Left lung (tissue), 14 donors: ENCODE measurements around the gene PTPN11. TPM values are rescaled to one million over a fixed set of nuclear protein-coding genes. Genes with fewer than 3 reads are reported as not detected.

Experiments
- ATAC-seq: fragments of 200-7000 bp; cut with Tn5 transposase; one replicate; pipeline ENCODE4 v1.9.1; 2020; ENCODE audit warnings: moderate library complexity
- DNase-seq, 4 donors: peaks; one replicate each; pipeline ENCODE4 v3.0.0-alpha.2; 2013 to 2020
- H3K27ac ChIP-seq, 2 donors: fragments of 200-600 bp; sonication (generic) in 1 of 2; one replicate each; pipeline versions ENCODE4 v1.5.0 to v1.8.0; 2020 to 2021
- H3K27me3 ChIP-seq, 2 donors: fragments of 200-600 bp; sonication (generic) in 1 of 2; one replicate each; pipeline versions ENCODE4 v1.5.0 to v1.8.0; 2020 to 2021
- H3K36me3 ChIP-seq, 2 donors: fragments of 200-600 bp; sonication (generic) in 1 of 2; one replicate each; pipeline versions ENCODE4 v1.5.0 to v1.8.0; 2020 to 2021
- H3K4me1 ChIP-seq, 2 donors: fragments of 200-600 bp; one replicate each; pipeline ENCODE4 v1.8.0; 2021
- H3K4me3 ChIP-seq, 2 donors: fragments of 200-600 bp; sonication (generic) in 1 of 2; one replicate each; pipeline versions ENCODE4 v1.5.0 to v1.8.0; 2020 to 2021; ENCODE audit warnings: mild to moderate bottlenecking in 1 of 2
- H3K9me3 ChIP-seq, 2 donors: fragments of 200-600 bp; sonication (generic) in 1 of 2; one replicate each; pipeline versions ENCODE4 v1.5.0 to v1.8.0; 2020 to 2021
- intact Hi-C, 2 donors: fragments of 100-400 bp; cut with DNase I; formaldehyde crosslinking; loops; one replicate each; pipeline versions ENCODE4 v1.11.2 to v1.14.2; 2022
- long read RNA-seq, 12 donors: library from polyadenylated mRNA in 2 of 12; unstranded in 2 of 12; transcript quantifications; one replicate each; pipeline ENCODE4 v2.0.0 and lab custom pipeline, GENCODE V29; 2019 to 2026
- polyA plus RNA-seq, 6 donors: library from polyadenylated mRNA; unstranded; fragments of 120-200 nt; gene quantifications; one replicate each; pipeline ENCODE4 v1.2.1, GENCODE V29; 2013; ENCODE audit not compliant: insufficient read length in 6 of 6
- total RNA-seq, 2 donors: library from RNA; stranded (reverse); fragmentation: NEBNext Ultra II Directional; extraction: Animal tissue kit (Norgen Biotek cat#: 25700); gene quantifications; one replicate each; pipeline ENCODE4 v1.2.1, GENCODE V29; 2021
- TF ChIP-seq, protein P1 (sequence below), 2 donors: fragments of 200-600 bp; sonication (generic) in 1 of 2; IDR thresholded peaks; one replicate each; pipeline versions ENCODE4 v1.5.0 to v1.8.0; 2021; ENCODE audit warnings: antibody characterized with exemption in 2 of 2
- donor health status: DM: no; HTN: yes; CAD: no.
- donor health status: DM: no; HTN: no; CAD: no.

The PTPN11 gene
- total RNA-seq: 100 to 1,000 TPM; 100 to 118 TPM
- 10 to 100 TPM; 56.5 to 68.7 (median 63.6) TPM for polyA plus RNA-seq
- long read RNA-seq, donor 1, full-length matches to known transcripts: 7 of 35 reads
- long read RNA-seq, donor 1, partial matches to known transcripts: 28 of 35 reads
- long read RNA-seq, donor 1, other reads (novel, unspliced or antisense): 0 of 35 reads
- long read RNA-seq, donor 2, full-length matches to known transcripts: 3 of 3 reads
- long read RNA-seq, donor 2, partial matches to known transcripts: 0 of 3 reads
- long read RNA-seq, donor 2, other reads (novel, unspliced or antisense): 0 of 3 reads
- long read RNA-seq, donor 3, full-length matches to known transcripts: 6 of 32 reads
- long read RNA-seq, donor 3, partial matches to known transcripts: 26 of 32 reads
- long read RNA-seq, donor 3, other reads (novel, unspliced or antisense): 0 of 32 reads
- long read RNA-seq, donor 4, partial matches to known transcripts: 17 of 21 reads
- long read RNA-seq, donor 4, other reads (novel, unspliced or antisense): 4 of 21 reads
- long read RNA-seq, donor 5, full-length matches to known transcripts: 5 of 38 reads
- long read RNA-seq, donor 5, partial matches to known transcripts: 33 of 38 reads
- long read RNA-seq, donor 5, other reads (novel, unspliced or antisense): 0 of 38 reads
- long read RNA-seq, donor 6, full-length matches to known transcripts: 4 of 4 reads
- long read RNA-seq, donor 6, partial matches to known transcripts: 0 of 4 reads
- long read RNA-seq, donor 6, other reads (novel, unspliced or antisense): 0 of 4 reads
- long read RNA-seq, donor 7, full-length matches to known transcripts: 2 of 2 reads
- long read RNA-seq, donor 7, partial matches to known transcripts: 0 of 2 reads
- long read RNA-seq, donor 7, other reads (novel, unspliced or antisense): 0 of 2 reads
- long read RNA-seq, donor 8, full-length matches to known transcripts: 4 of 11 reads
- long read RNA-seq, donor 8, partial matches to known transcripts: 7 of 11 reads
- long read RNA-seq, donor 8, other reads (novel, unspliced or antisense): 0 of 11 reads
- long read RNA-seq, donor 9: 0 reads
- long read RNA-seq, donor 10, partial matches to known transcripts: 8 of 10 reads
- long read RNA-seq, donor 10, other reads (novel, unspliced or antisense): 2 of 10 reads
- long read RNA-seq, donor 11, full-length matches to known transcripts: 9 of 135 reads
- long read RNA-seq, donor 11, partial matches to known transcripts: 126 of 135 reads
- long read RNA-seq, donor 11, other reads (novel, unspliced or antisense): 0 of 135 reads
- long read RNA-seq, donor 12, full-length matches to known transcripts: 5 of 20 reads
- long read RNA-seq, donor 12, partial matches to known transcripts: 15 of 20 reads
- long read RNA-seq, donor 12, other reads (novel, unspliced or antisense): 0 of 20 reads

DNA sequence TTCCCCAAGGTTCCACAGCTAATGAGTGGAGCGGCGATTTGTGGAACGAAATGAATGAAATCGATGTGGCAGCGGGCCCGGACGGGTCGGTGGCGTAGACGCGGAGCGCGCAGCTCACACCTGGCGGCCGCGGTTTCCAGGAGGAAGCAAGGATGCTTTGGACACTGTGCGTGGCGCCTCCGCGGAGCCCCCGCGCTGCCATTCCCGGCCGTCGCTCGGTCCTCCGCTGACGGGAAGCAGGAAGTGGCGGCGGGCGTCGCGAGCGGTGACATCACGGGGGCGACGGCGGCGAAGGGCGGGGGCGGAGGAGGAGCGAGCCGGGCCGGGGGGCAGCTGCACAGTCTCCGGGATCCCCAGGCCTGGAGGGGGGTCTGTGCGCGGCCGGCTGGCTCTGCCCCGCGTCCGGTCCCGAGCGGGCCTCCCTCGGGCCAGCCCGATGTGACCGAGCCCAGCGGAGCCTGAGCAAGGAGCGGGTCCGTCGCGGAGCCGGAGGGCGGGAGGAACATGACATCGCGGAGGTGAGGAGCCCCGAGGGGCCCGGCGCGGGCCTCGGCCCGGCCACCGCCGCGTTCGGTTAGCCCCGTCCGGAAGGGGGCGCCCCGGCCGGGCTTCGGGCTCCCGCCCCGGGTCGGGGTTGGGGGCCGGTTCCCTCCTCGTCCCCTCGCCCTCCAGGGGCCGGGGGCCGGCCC is at the start of gene PTPN11:
Gene PTPN11, plus strand, starts transcription at position 340 of the 689 bp plus-strand sequence. Its CDS starts 165 bp downstream, at position 505.
- peaks cover 6 to 49% of the 10 kb centered on the region in 2 donors for H3K4me1 ChIP-seq
- peak within 1 kb of the TSS; percentile 86 to 95 for H3K4me3 ChIP-seq
- H3K9me3 ChIP-seq: no peaks in the 10 kb centered on the region
- no peaks in the 10 kb centered on the region for H3K27me3 ChIP-seq
- H3K27ac ChIP-seq: peak within 1 kb of the TSS; percentile 96 to 98
- TF ChIP-seq, protein P1, sequence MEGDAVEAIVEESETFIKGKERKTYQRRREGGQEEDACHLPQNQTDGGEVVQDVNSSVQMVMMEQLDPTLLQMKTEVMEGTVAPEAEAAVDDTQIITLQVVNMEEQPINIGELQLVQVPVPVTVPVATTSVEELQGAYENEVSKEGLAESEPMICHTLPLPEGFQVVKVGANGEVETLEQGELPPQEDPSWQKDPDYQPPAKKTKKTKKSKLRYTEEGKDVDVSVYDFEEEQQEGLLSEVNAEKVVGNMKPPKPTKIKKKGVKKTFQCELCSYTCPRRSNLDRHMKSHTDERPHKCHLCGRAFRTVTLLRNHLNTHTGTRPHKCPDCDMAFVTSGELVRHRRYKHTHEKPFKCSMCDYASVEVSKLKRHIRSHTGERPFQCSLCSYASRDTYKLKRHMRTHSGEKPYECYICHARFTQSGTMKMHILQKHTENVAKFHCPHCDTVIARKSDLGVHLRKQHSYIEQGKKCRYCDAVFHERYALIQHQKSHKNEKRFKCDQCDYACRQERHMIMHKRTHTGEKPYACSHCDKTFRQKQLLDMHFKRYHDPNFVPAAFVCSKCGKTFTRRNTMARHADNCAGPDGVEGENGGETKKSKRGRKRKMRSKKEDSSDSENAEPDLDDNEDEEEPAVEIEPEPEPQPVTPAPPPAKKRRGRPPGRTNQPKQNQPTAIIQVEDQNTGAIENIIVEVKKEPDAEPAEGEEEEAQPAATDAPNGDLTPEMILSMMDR (IDR thresholded peaks at IDR 0.05): peak; percentile 16 to 26
- DNase-seq (peak; percentile 85 to 98 (median 88)), ATAC-seq (peak; percentile 93)
- intact Hi-C loops: no loop called here
- no peaks in the 10 kb centered on the region for H3K36me3 ChIP-seq

DNA sequence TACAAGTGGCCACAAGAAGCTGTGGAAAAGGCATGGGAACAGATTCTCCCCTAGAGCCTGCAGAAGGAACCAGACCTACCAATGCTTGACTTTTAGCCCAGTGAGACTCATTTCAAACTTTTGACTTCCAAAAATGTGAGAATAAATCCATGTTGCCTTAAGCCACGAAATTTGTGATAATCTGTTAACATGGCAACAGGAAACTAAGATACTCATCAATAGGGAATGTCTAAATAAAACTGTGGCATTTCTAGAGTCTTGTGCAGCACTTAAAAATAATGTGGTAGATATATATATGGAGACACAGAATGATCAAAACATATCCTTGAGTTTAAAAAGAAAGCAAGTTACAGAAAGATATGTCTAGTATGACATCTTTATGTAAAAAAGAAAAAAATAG is 48.5 kb upstream of the PTPN11 start:
- no peak overlapping the region for H3K4me3 ChIP-seq
- TF ChIP-seq, protein P1 (IDR thresholded peaks at IDR 0.05): no peak
- H3K4me1 ChIP-seq: no peaks in the 10 kb centered on the region
- H3K36me3 ChIP-seq: no peaks in the 10 kb centered on the region
- no peaks in the 10 kb centered on the region for H3K9me3 ChIP-seq
- DNase-seq (no peak), ATAC-seq (no peak)
- no peak overlapping the region for H3K27ac ChIP-seq
- H3K27me3 ChIP-seq: no peaks in the 10 kb centered on the region
- intact Hi-C loops: no loop called here

DNA sequence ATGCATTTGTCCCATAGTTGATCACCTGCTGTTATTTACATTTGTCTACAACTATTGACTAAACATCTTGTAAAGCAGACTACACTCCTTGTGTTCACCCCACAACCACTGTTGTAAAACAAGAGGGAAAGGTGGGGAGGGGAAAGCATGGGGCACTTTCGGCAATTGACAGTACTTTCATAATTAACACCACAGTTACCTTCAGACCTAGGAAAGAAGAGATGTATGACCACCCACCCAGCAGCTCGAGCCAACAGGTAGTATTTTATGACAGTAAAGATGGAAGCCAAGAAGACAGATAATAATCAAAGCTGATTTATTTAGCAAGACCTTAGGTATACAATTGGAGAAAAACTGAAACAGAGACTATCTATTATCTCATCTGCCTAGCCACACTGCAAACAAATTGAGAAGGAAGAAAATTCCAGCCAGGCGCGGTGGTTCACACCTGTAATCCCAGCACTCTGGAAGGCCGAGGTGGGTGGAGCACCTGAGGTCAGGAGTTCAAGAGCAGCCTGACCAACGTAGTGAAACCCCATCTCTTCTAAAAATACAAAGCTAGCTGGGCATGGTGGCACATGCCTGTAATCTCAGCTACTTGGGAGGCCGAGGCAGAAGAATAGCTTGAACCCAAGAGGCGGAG is 47.8 kb upstream of the PTPN11 start:
- Histone ChIP-seq H3K36me3 (no peaks in the 10 kb centered on the region), H3K4me1 (no peaks in the 10 kb centered on the region), H3K9me3 (no peaks in the 10 kb centered on the region), H3K27ac (no peak overlapping the region), H3K27me3 (no peaks in the 10 kb centered on the region), H3K4me3 (no peak overlapping the region)
- ATAC-seq (no peak), DNase-seq (no peak)
- TF ChIP-seq, protein P1 (IDR thresholded peaks at IDR 0.05): no peak
- intact Hi-C loops: no loop called here

DNA sequence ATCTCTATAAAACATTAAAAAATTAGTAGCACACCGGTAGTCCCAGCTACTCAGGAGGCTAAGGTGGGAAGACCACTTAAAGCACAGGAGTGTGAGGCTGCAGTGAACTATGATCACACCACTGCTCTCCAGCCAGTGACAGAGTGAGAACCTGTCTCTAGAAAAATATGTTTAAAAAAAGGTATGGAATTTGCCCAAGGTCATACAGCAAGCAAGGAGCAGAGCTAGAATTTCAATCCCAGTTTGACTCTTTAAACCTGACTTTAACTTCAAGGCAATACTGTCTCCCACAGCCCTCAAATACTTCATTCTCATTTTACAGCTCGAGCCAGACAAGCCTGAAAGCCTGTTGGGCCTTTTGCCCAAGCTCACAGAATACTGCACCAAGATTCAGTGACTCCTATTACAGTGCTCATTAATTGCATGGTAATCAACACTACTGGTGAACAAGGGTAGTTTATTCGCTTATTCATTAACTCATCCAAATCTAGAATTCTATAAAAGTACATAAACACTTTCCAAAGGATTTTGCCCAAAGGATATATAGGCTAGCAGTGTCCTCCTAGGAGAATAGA is 44.5 kb upstream of the PTPN11 start:
- Histone ChIP-seq H3K36me3 (no peaks in the 10 kb centered on the region), H3K4me1 (peaks cover 0 to under 1% of the 10 kb centered on the region in 2 donors), H3K27me3 (no peaks in the 10 kb centered on the region), H3K4me3 (no peak overlapping the region), H3K9me3 (no peaks in the 10 kb centered on the region), H3K27ac (no peak overlapping the region)
- DNase-seq: no peak
- TF ChIP-seq, protein P1 (IDR thresholded peaks at IDR 0.05): no peak
- intact Hi-C loops: no loop called here
- ATAC-seq: no peak
